ENCODE data around the gene MAPK8IP1. TPM values are rescaled to one million over a fixed set of nuclear protein-coding genes. Genes with fewer than 3 reads are reported as not detected.

MAPK8IP1 gene
- total RNA-seq, 1 experiment from 2014 or later: 13.6 TPM

- ChIA-PET POLR2A (ENCODE audit: unreplicated experiment) (no interaction called here), CTCF (interaction anchor here (0.6 kb wide), 1 partner anchor 498 kb away, joined by 3 read pairs; no protein-coding TSS in a partner anchor)
- Histone ChIP-seq H3K27ac (no peak overlapping the region), H3K4me3 (no peak overlapping the region), H3K9me2 (ENCODE audit: insufficient read depth) (no peaks in the 10 kb centered on the region), H3K27me3 (ENCODE audit: insufficient read depth, low read depth) (no peaks in the 10 kb centered on the region), H3F3A (ENCODE audit: insufficient read depth, low read depth) (no peaks in the 10 kb centered on the region), H3K9me3 (ENCODE audit: insufficient read depth, low read depth) (no peaks in the 10 kb centered on the region), H3K4me2 (no peak overlapping the region), H2AFZ (no peak overlapping the region), H4K20me1 (ENCODE audit: insufficient read depth) (no peaks in the 10 kb centered on the region), H3K79me2 (ENCODE audit: low read depth) (no peaks in the 10 kb centered on the region), H3K36me3 (ENCODE audit: low read depth) (0 out of 2 replicates have a peak, but pooled peaks cover 3% of the 10 kb centered on the region), H3K4me1 (replicated peaks; ENCODE audit: insufficient read depth) (0 out of 2 replicates have a peak, but pooled peaks cover 4% of the 10 kb centered on the region)
- intact Hi-C loops (cut with micrococcal nuclease; ENCODE audit: unreplicated experiment): no loop called here
- no TSS peak for BruUV-seq (replicated peaks)
- TF ChIP-seq CTCF (conservative IDR thresholded peaks at IDR 0.05) (no peak), EZH2 (IDR thresholded peaks at IDR 0.05; ENCODE audit: low read depth) (no peak)
- no peak for DNase-seq
These were observed 49.3 kb downstream of the MAPK8IP1 start for GRCh38 chr11:45934580-45935318.

GRCh38 chr11:45935349-45936064 is 50.1 kb downstream of the MAPK8IP1 start:
- TF ChIP-seq EZH2 (IDR thresholded peaks at IDR 0.05; ENCODE audit: low read depth) (no peak), CTCF (conservative IDR thresholded peaks at IDR 0.05) (no peak)
- no TSS peak for BruUV-seq (replicated peaks)
- Histone ChIP-seq H3K9me3 (ENCODE audit: insufficient read depth, low read depth) (no peaks in the 10 kb centered on the region), H3K27me3 (ENCODE audit: insufficient read depth, low read depth) (no peaks in the 10 kb centered on the region), H2AFZ (no peak overlapping the region), H3K4me3 (no peak overlapping the region), H3F3A (ENCODE audit: insufficient read depth, low read depth) (no peaks in the 10 kb centered on the region), H3K36me3 (ENCODE audit: low read depth) (0 out of 2 replicates have a peak, but pooled peaks cover 3% of the 10 kb centered on the region), H3K79me2 (ENCODE audit: low read depth) (no peaks in the 10 kb centered on the region), H3K4me2 (no peak overlapping the region), H3K9me2 (ENCODE audit: insufficient read depth) (no peaks in the 10 kb centered on the region), H3K27ac (no peak overlapping the region), H4K20me1 (ENCODE audit: insufficient read depth) (no peaks in the 10 kb centered on the region), H3K4me1 (replicated peaks; ENCODE audit: insufficient read depth) (no peaks in the 10 kb centered on the region)
- no peak for DNase-seq
- CTCF ChIA-PET: no interaction called here
- intact Hi-C loops (cut with micrococcal nuclease; ENCODE audit: unreplicated experiment): no loop called here
- POLR2A ChIA-PET (ENCODE audit: unreplicated experiment): no interaction called here

GRCh38 chr11:45936511-45937054 is 51.1 kb downstream of the MAPK8IP1 start:
- CTCF ChIA-PET: no interaction called here
- no peak overlapping the region for H2AFZ ChIP-seq

More at GRCh38 chr11:45936511-45937054, 51.1 kb downstream of the MAPK8IP1 start:
- no peaks in the 10 kb centered on the region for H3K4me1 ChIP-seq (replicated peaks; ENCODE audit: insufficient read depth)
- no peak overlapping the region for H3K4me3 ChIP-seq
- no peak overlapping the region for H3K4me2 ChIP-seq
- H3K27ac ChIP-seq: no peak overlapping the region
- TF ChIP-seq CTCF (conservative IDR thresholded peaks at IDR 0.05) (no peak), EZH2 (IDR thresholded peaks at IDR 0.05; ENCODE audit: low read depth) (no peak)
- BruUV-seq (replicated peaks): no TSS peak
- H3K27me3 ChIP-seq (ENCODE audit: insufficient read depth, low read depth): no peaks in the 10 kb centered on the region
- DNase-seq: no peak
- H4K20me1 ChIP-seq (ENCODE audit: insufficient read depth): no peaks in the 10 kb centered on the region
- H3K9me2 ChIP-seq (ENCODE audit: insufficient read depth): no peaks in the 10 kb centered on the region
- POLR2A ChIA-PET (ENCODE audit: unreplicated experiment): no interaction called here
- intact Hi-C loops (cut with micrococcal nuclease; ENCODE audit: unreplicated experiment): no loop called here
- H3K36me3 ChIP-seq (ENCODE audit: low read depth): 0 out of 2 replicates have a peak, but pooled peaks cover 3% of the 10 kb centered on the region
- no peaks in the 10 kb centered on the region for H3K79me2 ChIP-seq (ENCODE audit: low read depth)
- H3K9me3 ChIP-seq (ENCODE audit: insufficient read depth, low read depth): no peaks in the 10 kb centered on the region
- H3F3A ChIP-seq (ENCODE audit: insufficient read depth, low read depth): no peaks in the 10 kb centered on the region

Data from PC-9 (cell line).